Right atrium auricular region (tissue), 2 donors: Measurements from ENCODE around the gene GMDS. TPM values are rescaled to one million over a fixed set of nuclear protein-coding genes. Genes with fewer than 3 reads are reported as not detected.

ENCODE experiments used
- DNase-seq: peaks from one replicate; pipeline ENCODE4 v3.0.0-alpha.2; 2019; ENCODE audit warnings: low spot score
- H3K27ac ChIP-seq, 2 donors: fragments of 200-600 bp; sonication (generic); 1 replicate in 1 of 2; 2 replicates in 1 of 2; pipeline ENCODE4 v1.5.1; 2016 to 2019
- H3K27me3 ChIP-seq, 2 donors: fragments of 200-600 bp; sonication (generic); one replicate each; pipeline versions ENCODE4 v1.5.1 to v1.6.0; 2017 to 2019
- H3K36me3 ChIP-seq: fragments of 200-600 bp; sonication (generic); one replicate; pipeline ENCODE4 v1.5.1; 2016
- H3K4me1 ChIP-seq, 2 donors: fragments of 200-600 bp; sonication (generic); one replicate each; pipeline versions ENCODE4 v1.5.1 to v1.6.0; 2017 to 2019
- H3K4me3 ChIP-seq, 2 donors: fragments of 200-600 bp; sonication (generic); 1 replicate in 1 of 2; 2 replicates in 1 of 2; pipeline ENCODE4 v1.5.1; 2017 to 2019; ENCODE audit warnings: mild to moderate bottlenecking in 1 of 2, moderate library complexity in 1 of 2
- H3K9me3 ChIP-seq, 2 donors: fragments of 200-600 bp; sonication (generic); one replicate each; pipeline ENCODE4 v1.5.1; 2019
- total RNA-seq, 2 donors: library from RNA; depleted of rRNA; stranded (reverse); fragments of >200 nt; gene quantifications; one replicate each; pipeline ENCODE4 v1.1.0, GENCODE V29; 2016
- TF ChIP-seq, protein P1 (sequence below), 2 donors: fragments of 200-600 bp; sonication (generic); IDR thresholded peaks; one replicate each; pipeline ENCODE4 v1.5.1; 2019; ENCODE audit warnings: antibody characterized with exemption in 2 of 2

Gene GMDS
- total RNA-seq, 2 donors from 2014 or later, result 11.1 to 11.8 TPM

DNA sequence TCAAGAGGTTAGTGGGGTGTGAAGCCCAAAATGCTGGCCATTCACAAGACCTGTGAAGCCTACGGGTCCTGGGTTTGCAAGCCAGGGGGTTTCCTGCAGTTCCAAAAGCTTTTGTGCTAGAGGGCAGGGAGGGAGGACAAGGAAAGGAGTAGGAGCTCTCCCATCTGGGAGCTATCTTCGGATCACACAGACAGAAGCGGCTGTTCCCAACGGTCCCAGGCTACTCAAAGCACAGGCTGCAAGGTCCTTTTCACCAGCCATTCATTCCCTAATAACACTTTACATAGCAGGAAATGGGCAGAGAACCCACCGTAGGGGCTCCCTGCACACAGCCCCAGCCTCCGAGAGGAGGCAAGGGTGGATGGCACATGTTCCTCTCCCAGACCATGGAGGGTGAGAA is 338.8 kb downstream of the GMDS start:
- Histone ChIP-seq H3K9me3 (no peaks in the 10 kb centered on the region), H3K27me3 (no peaks in the 10 kb centered on the region), H3K36me3 (no peaks in the 10 kb centered on the region), H3K4me1 (no peaks in the 10 kb centered on the region), H3K4me3 (no peak overlapping the region), H3K27ac (no peak overlapping the region)
- TF ChIP-seq, protein P1, sequence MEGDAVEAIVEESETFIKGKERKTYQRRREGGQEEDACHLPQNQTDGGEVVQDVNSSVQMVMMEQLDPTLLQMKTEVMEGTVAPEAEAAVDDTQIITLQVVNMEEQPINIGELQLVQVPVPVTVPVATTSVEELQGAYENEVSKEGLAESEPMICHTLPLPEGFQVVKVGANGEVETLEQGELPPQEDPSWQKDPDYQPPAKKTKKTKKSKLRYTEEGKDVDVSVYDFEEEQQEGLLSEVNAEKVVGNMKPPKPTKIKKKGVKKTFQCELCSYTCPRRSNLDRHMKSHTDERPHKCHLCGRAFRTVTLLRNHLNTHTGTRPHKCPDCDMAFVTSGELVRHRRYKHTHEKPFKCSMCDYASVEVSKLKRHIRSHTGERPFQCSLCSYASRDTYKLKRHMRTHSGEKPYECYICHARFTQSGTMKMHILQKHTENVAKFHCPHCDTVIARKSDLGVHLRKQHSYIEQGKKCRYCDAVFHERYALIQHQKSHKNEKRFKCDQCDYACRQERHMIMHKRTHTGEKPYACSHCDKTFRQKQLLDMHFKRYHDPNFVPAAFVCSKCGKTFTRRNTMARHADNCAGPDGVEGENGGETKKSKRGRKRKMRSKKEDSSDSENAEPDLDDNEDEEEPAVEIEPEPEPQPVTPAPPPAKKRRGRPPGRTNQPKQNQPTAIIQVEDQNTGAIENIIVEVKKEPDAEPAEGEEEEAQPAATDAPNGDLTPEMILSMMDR (IDR thresholded peaks at IDR 0.05), result no peak
- no peak for DNase-seq

DNA sequence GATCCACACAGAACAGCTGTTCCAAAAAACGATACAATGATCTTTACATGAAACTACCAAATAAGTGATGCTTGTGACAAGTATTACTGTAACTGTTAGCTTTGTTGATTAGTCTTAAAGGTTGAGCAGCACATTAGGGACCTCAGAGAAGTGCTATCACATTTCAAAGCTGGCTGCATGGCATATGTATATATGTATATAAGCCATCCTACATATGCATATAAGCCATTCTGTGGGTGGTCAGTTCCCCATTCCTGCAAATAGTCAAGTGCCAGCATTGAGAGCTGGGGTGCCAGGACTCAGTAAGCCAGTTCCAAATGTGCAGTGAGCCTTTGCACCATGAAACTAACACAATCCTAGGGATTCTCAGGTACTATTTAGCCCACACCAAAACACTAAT is 339.4 kb downstream of the GMDS start:
- TF ChIP-seq, protein P1 (IDR thresholded peaks at IDR 0.05), result no peak
- no peak overlapping the region for H3K4me3 ChIP-seq
- H3K4me1 ChIP-seq, result no peaks in the 10 kb centered on the region
- no peak for DNase-seq
- no peaks in the 10 kb centered on the region for H3K27me3 ChIP-seq
- no peak overlapping the region for H3K27ac ChIP-seq
- H3K9me3 ChIP-seq, result no peaks in the 10 kb centered on the region
- no peaks in the 10 kb centered on the region for H3K36me3 ChIP-seq

DNA sequence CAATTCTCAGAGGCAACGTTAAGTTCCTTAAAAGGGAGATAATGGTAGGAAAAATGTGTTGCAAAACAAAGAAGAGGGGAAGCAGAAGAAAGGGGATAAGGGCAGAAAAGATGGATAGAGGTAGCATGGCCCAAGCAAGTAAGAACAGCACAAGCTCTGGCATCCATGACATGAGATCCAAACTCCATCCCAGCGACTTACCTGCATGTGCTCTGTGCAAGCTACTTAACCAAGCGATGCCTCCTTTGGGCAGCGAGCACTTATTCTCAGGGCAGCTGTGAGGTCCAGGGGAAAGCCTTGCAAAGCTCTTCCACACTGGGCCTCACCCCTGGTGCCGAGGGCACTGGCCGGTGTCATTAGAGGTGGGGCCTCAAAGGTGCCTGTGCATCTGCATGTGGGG is 340.5 kb downstream of the GMDS start:
- TF ChIP-seq, protein P1 (IDR thresholded peaks at IDR 0.05), result no peak

DNA sequence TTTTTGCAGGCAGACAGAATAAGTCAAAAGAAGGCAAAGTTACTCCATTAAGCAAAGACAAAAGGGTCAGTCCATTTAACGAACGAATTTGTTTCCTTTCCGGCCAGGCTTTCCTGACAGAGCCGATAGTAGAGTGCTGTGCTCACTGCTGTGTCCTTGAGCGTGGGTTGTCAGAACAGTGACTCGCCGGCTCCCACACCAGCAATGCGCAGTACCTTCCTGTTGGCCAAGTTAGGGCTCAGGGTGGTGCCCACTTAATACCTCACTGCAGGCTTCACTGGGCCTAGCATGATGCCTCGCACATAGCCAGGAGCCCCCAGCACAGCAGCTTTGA is 341.0 kb downstream of the GMDS start:
- no peak overlapping the region for H3K4me3 ChIP-seq
- no peaks in the 10 kb centered on the region for H3K36me3 ChIP-seq
- H3K27ac ChIP-seq, result no peak overlapping the region
- DNase-seq, result no peak
- H3K9me3 ChIP-seq, result no peaks in the 10 kb centered on the region
- H3K27me3 ChIP-seq, result no peaks in the 10 kb centered on the region
- TF ChIP-seq, protein P1 (IDR thresholded peaks at IDR 0.05), result no peak
- no peaks in the 10 kb centered on the region for H3K4me1 ChIP-seq

More for the DNA sequence above, 340.5 kb downstream of the GMDS start:
- H3K4me1 ChIP-seq, result no peaks in the 10 kb centered on the region
- no peaks in the 10 kb centered on the region for H3K27me3 ChIP-seq
- no peak for DNase-seq
- H3K4me3 ChIP-seq, result no peak overlapping the region
- H3K9me3 ChIP-seq, result no peaks in the 10 kb centered on the region
- no peaks in the 10 kb centered on the region for H3K36me3 ChIP-seq
- no peak overlapping the region for H3K27ac ChIP-seq

DNA sequence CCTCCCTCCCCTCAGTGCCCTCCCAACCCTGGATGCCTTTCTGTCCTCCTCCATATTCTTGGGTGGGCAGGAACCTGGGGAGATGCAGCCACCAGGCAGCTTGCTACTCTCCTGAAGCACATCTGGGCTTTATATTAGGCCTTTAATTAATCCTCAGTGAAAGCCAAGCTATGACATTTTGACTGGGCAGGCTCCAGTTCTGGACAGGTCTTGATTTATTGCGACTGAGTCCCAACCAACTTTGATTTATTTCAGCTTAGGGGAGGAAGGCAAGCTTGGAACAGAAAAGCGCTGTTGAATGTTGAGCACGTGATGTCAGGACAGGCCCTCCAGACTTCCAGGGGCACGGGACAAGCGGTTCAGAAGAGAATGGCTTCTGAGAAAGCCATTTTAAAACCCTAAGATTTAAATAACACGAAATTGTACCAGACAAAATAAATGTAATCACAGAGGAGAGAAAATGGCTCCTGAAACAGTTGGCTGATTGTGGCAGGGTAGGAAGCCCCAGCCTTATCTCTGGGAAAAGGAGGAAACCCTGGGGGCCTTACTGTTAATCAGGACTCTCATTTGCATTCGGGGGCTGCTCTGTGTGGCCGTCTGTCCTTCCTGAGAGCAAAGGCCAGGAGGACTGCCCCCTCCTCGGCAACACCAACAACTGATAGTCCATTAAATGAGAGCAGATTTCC is 341.5 kb downstream of the GMDS start:
- no peak for DNase-seq
- H3K4me1 ChIP-seq, result no peaks in the 10 kb centered on the region
- TF ChIP-seq, protein P1 (IDR thresholded peaks at IDR 0.05), result no peak
- H3K9me3 ChIP-seq, result no peaks in the 10 kb centered on the region
- H3K27me3 ChIP-seq, result no peaks in the 10 kb centered on the region
- no peak overlapping the region for H3K27ac ChIP-seq
- no peaks in the 10 kb centered on the region for H3K36me3 ChIP-seq
- no peak overlapping the region for H3K4me3 ChIP-seq

DNA sequence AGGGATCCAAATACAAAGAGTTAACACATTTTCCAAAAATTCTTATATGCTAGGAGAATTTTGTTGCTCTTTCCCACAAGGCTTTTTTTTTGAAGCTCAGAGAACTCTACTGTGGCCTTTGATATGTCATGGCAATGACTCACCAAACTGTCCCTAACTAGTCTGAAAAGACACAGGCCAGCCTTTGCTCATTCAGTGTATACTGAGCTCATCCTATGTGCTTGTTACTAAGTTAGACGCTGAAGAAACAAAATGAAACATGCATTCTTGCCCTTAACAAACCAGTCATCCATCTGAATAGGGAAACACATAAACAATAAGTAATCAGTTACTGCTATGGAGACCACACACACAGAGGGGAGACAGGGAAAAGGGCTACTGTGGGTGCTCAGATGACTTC is 343.8 kb downstream of the GMDS start:
- DNase-seq, result no peak
- no peaks in the 10 kb centered on the region for H3K4me1 ChIP-seq
- no peaks in the 10 kb centered on the region for H3K36me3 ChIP-seq
- H3K27me3 ChIP-seq, result no peaks in the 10 kb centered on the region
- no peak overlapping the region for H3K27ac ChIP-seq
- TF ChIP-seq, protein P1 (IDR thresholded peaks at IDR 0.05), result no peak
- H3K4me3 ChIP-seq, result no peak overlapping the region
- H3K9me3 ChIP-seq, result no peaks in the 10 kb centered on the region
